COLO668 (cell line): ENCODE measurements around the gene CDH16.
A peak's percentile ranks its signal among the peaks of the same experiment; 100 is the strongest.
"Not testable (repeated sequence)": the region's sequence is repeated elsewhere in the genome, so short reads cannot be mapped to it uniquely, and the experiment has no call there.

Experiments used
- DNase-seq: peaks from one replicate; lab custom pipeline; 2025; ENCODE audit not compliant: unreplicated experiment; lab: John Stamatoyannopoulos, UW

Gene CDH16

GRCh38 chr16:66947302-66948065 is 28.8 kb upstream of the CDH16 start:
- peak; percentile 79 for DNase-seq

GRCh38 chr16:66946974-66947301 is 28.3 kb upstream of the CDH16 start:
- DNase-seq, result no peak

- no peak for DNase-seq
Measured at GRCh38 chr16:66946541-66946940, 27.9 kb upstream of the CDH16 start.

- DNase-seq, result no peak
Measured at GRCh38 chr16:66945939-66946338, 27.3 kb upstream of the CDH16 start.

- DNase-seq, result not testable (repeated sequence)
Measured at GRCh38 chr16:66944971-66945370, 26.3 kb upstream of the CDH16 start.

GRCh38 chr16:66944054-66944441 is 25.4 kb upstream of the CDH16 start:
- DNase-seq, result no peak

- no peak for DNase-seq
Measured at GRCh38 chr16:66943426-66944053, 24.9 kb upstream of the CDH16 start.

- DNase-seq, result no peak
Measured at GRCh38 chr16:66942981-66943380, 24.3 kb upstream of the CDH16 start.

GRCh38 chr16:66940236-66940635 is 21.6 kb upstream of the CDH16 start:
- no peak for DNase-seq

GRCh38 chr16:66939366-66939765 is 20.7 kb upstream of the CDH16 start:
- DNase-seq, result no peak

- DNase-seq, result no peak
Measured at GRCh38 chr16:66937725-66938337, 19.1 kb upstream of the CDH16 start.

- DNase-seq, result no peak
Measured at GRCh38 chr16:66936889-66937554, 18.3 kb upstream of the CDH16 start.

GRCh38 chr16:66936462-66936861 is 17.8 kb upstream of the CDH16 start:
- no peak for DNase-seq

- peak; percentile 39 for DNase-seq
Measured at GRCh38 chr16:66935314-66936011, 16.8 kb upstream of the CDH16 start, which contains the start of gene CES2. Gene CES2, plus strand, starts transcription at chr16:66935516. Its CDS starts 120 bp downstream, at chr16:66935636.

GRCh38 chr16:66934839-66935313 is 16.2 kb upstream of the CDH16 start:
- DNase-seq, result not testable (repeated sequence)

- peak; percentile 92 for DNase-seq
Measured at GRCh38 chr16:66934138-66934838, 15.6 kb upstream of the CDH16 start, which contains the start of gene CIAO2B. Gene CIAO2B, minus strand, starts transcription at chr16:66934402. Its CDS starts 38 bp downstream, at chr16:66934364.

GRCh38 chr16:66933776-66934137 is 15.1 kb upstream of the CDH16 start:
- peak; percentile 63 for DNase-seq

- DNase-seq, result no peak
Measured at GRCh38 chr16:66932076-66932475, 13.4 kb upstream of the CDH16 start.

GRCh38 chr16:66931665-66932064 is 13.0 kb upstream of the CDH16 start:
- no peak for DNase-seq

- DNase-seq, result peak; percentile 74
Measured at GRCh38 chr16:66930189-66930588, 11.5 kb upstream of the CDH16 start.
